HG03025 (cell line): Measurements from ENCODE around the gene TTC36.
"Not testable (repeated sequence)": the region's sequence is repeated elsewhere in the genome, so short reads cannot be mapped to it uniquely, and the experiment has no call there.

Experiments used
- ATAC-seq: cut with Tn5 transposase; IDR thresholded peaks from one replicate; pipeline ENCODE4 v1.9.1; 2021; ENCODE audit warnings: mild to moderate bottlenecking, moderate library complexity; ENCODE audit not compliant: unreplicated experiment, low FRiP score

TTC36 gene

DNA sequence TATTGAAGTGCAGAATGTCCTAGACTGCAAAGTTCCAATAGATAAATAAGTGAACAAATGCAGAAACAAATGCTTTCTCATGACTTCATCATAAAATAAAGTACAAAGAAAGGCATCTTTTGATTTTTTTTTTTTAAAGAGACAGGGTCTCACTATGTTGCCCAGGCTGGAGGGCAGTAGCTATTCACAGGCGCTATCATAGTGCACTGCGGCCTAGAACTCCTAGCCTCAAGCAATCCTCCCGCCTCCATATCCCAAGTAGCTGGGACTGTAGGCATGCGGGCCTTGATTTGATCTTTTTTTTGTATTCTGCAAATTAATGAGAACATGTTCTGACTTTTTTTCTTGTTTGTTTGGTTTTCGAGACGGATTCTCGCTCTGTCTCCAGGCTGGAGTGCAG, 47.4 kb downstream of the TTC36 start:
- ATAC-seq: no peak

- ATAC-seq: not testable (repeated sequence)
Measured at GRCh38 chr11:118577995-118578394, 50.7 kb downstream of the TTC36 start.
